H9 (cell line): ENCODE results near the gene NSUN6. TPM values are rescaled to one million over a fixed set of nuclear protein-coding genes. Genes with fewer than 3 reads are reported as not detected.

Source experiments
- DNase-seq: peaks from one replicate; pipeline ENCODE4 v3.0.0-alpha.2; 2017
- H2AFZ ChIP-seq: one replicate; pipeline ENCODE4 v1.6.1; 2013; ENCODE audit warnings: mild to moderate bottlenecking, low read length, control low read depth, moderate library complexity
- H2AK5ac ChIP-seq: 2 replicates; pipeline ENCODE4 v1.6.1; 2013; ENCODE audit warnings: low read length, control low read depth, mixed read lengths; ENCODE audit not compliant: insufficient read length
- H2BK120ac ChIP-seq: one replicate; pipeline ENCODE4 v1.6.1; 2013; ENCODE audit warnings: low read depth, mild to moderate bottlenecking, low read length, control low read depth, inconsistent platforms; ENCODE audit not compliant: poor library complexity, severe bottlenecking
- H2BK12ac ChIP-seq: 2 replicates; pipeline ENCODE4 v1.6.1; 2013; ENCODE audit warnings: low read length, control low read depth, mixed read lengths, low read depth; ENCODE audit not compliant: insufficient read length
- H2BK15ac ChIP-seq: 2 replicates; pipeline ENCODE4 v1.6.1; 2013; ENCODE audit warnings: low read depth, low read length, control low read depth
- H2BK20ac ChIP-seq: one replicate; pipeline ENCODE4 v1.6.1; 2013; ENCODE audit warnings: low read depth, mild to moderate bottlenecking, low read length, control low read depth, inconsistent platforms; ENCODE audit not compliant: poor library complexity, severe bottlenecking
- H2BK5ac ChIP-seq: 2 replicates; pipeline ENCODE4 v1.6.1; 2013; ENCODE audit warnings: low read length, control low read depth, mixed read lengths; ENCODE audit not compliant: insufficient read length
- H3K14ac ChIP-seq: 2 replicates; pipeline ENCODE4 v1.6.1; 2013; ENCODE audit warnings: low read length, control low read depth; ENCODE audit not compliant: insufficient read depth
- H3K18ac ChIP-seq: 2 replicates; pipeline ENCODE4 v1.6.1; 2013; ENCODE audit warnings: low read depth, mild to moderate bottlenecking, mixed read lengths, low read length, control low read depth; ENCODE audit not compliant: insufficient read length
- H3K23ac ChIP-seq: 2 replicates; pipeline ENCODE4 v1.6.1; 2013; ENCODE audit warnings: low read length, control low read depth, mixed read lengths, low read depth; ENCODE audit not compliant: insufficient read length
- H3K23me2 ChIP-seq: 2 replicates; pipeline ENCODE4 v1.6.1; 2013; ENCODE audit warnings: low read depth, mild to moderate bottlenecking, mixed read lengths, low read length, control low read depth; ENCODE audit not compliant: insufficient read length, poor library complexity, severe bottlenecking
- H3K27ac ChIP-seq: 2 replicates; pipeline ENCODE4 v1.5.1; 2013; ENCODE audit warnings: low read length, control low read depth, mixed read lengths, low read depth; ENCODE audit not compliant: insufficient read length
- H3K27me3 ChIP-seq: 2 replicates; pipeline ENCODE4 v1.6.1; 2013; ENCODE audit warnings: low read length, control low read depth, inconsistent platforms; ENCODE audit not compliant: insufficient read depth
- H3K4ac ChIP-seq: 2 replicates; pipeline ENCODE4 v1.6.1; 2013; ENCODE audit warnings: low read depth, mild to moderate bottlenecking, control low read depth, inconsistent platforms, low read length, moderate library complexity
- H3K4me1 ChIP-seq: 2 replicates; pipeline ENCODE4 v1.6.1; 2013; ENCODE audit warnings: low read length, control low read depth, inconsistent platforms; ENCODE audit not compliant: insufficient read depth
- H3K4me2 ChIP-seq: 2 replicates; pipeline ENCODE4 v1.6.1; 2013; ENCODE audit warnings: low read length, control low read depth, mixed read lengths; ENCODE audit not compliant: insufficient read length, insufficient read depth
- H3K56ac ChIP-seq: 2 replicates; pipeline ENCODE4 v1.6.1; 2013; ENCODE audit warnings: low read depth, mild to moderate bottlenecking, mixed read lengths, low read length, control low read depth; ENCODE audit not compliant: insufficient read length
- H3K79me1 ChIP-seq: 2 replicates; pipeline ENCODE4 v1.6.1; 2013; ENCODE audit warnings: low read depth, mild to moderate bottlenecking, moderate library complexity, low read length, control low read depth, inconsistent platforms; ENCODE audit not compliant: insufficient read depth, poor library complexity, severe bottlenecking
- H3K79me2 ChIP-seq: 2 replicates; pipeline ENCODE4 v1.6.1; 2013; ENCODE audit warnings: low read length, control low read depth, inconsistent platforms; ENCODE audit not compliant: insufficient read depth
- H3K9ac ChIP-seq: 2 replicates; pipeline ENCODE4 v1.6.1; 2013; ENCODE audit warnings: low read length, control low read depth, mixed read lengths; ENCODE audit not compliant: insufficient read length; ENCODE audit errors: extremely low read depth
- H3K9me3 ChIP-seq: one replicate; pipeline ENCODE4 v1.6.1; 2013; ENCODE audit warnings: low read depth, low read length, inconsistent platforms; ENCODE audit not compliant: control insufficient read depth
- H3T11ph ChIP-seq: one replicate; pipeline ENCODE4 v1.6.1; 2013; ENCODE audit warnings: mild to moderate bottlenecking, low read length, control low read depth, inconsistent platforms
- H4K20me1 ChIP-seq: one replicate; pipeline ENCODE4 v1.6.1; 2013; ENCODE audit not compliant: control insufficient read depth, insufficient read length, insufficient read depth
- H4K5ac ChIP-seq: 2 replicates; pipeline ENCODE4 v1.6.1; 2013; ENCODE audit warnings: low read depth, mild to moderate bottlenecking, mixed read lengths, low read length, control low read depth; ENCODE audit not compliant: insufficient read length
- H4K8ac ChIP-seq: replicated peaks from 2 replicates; pipeline ENCODE4 v1.6.1; 2013; ENCODE audit warnings: low read length, control low read depth, mixed read lengths, low read depth; ENCODE audit not compliant: insufficient read length
- H4K91ac ChIP-seq: 2 replicates; pipeline ENCODE4 v1.6.1; 2013; ENCODE audit warnings: low read depth, mild to moderate bottlenecking, moderate library complexity, mixed read lengths, low read length, control low read depth; ENCODE audit not compliant: insufficient read length
- H3K27ac Mint-ChIP-seq, 3 experiments: 2 replicates in 2 of 3; 3 replicates in 1 of 3; pipeline ENCODE4 v1.8.0; 2020 to 2021; ENCODE audit warnings: mixed read lengths in 3 of 3, mild to moderate bottlenecking in 1 of 3, moderate library complexity in 1 of 3
- H3K27me3 Mint-ChIP-seq: 2 replicates; pipeline ENCODE4 v1.8.0; 2021; ENCODE audit warnings: low read depth, mild to moderate bottlenecking, moderate library complexity, mixed read lengths
- H3K36me3 Mint-ChIP-seq, 3 experiments: 2 replicates in 2 of 3; 3 replicates in 1 of 3; pipeline ENCODE4 v1.8.0; 2020 to 2021; ENCODE audit warnings: low read depth in 3 of 3, mixed read lengths in 3 of 3; ENCODE audit not compliant: insufficient read depth in 1 of 3
- H3K4me1 Mint-ChIP-seq, 2 experiments: 2 replicates each; pipeline ENCODE4 v1.8.0; 2020; ENCODE audit warnings: mixed read lengths in 2 of 2
- H3K4me3 Mint-ChIP-seq, 2 experiments: 2 replicates in 1 of 2; 3 replicates in 1 of 2; pipeline ENCODE4 v1.8.0; 2020 to 2021; ENCODE audit warnings: mild to moderate bottlenecking in 2 of 2, mixed read lengths in 2 of 2, moderate library complexity in 1 of 2
- H3K9me3 Mint-ChIP-seq, 2 experiments: 2 replicates in 1 of 2; 3 replicates in 1 of 2; pipeline ENCODE4 v1.8.0; 2020; ENCODE audit warnings: mild to moderate bottlenecking in 2 of 2, mixed read lengths in 2 of 2, moderate library complexity in 1 of 2
- CTCF ChIP-seq: fragments of 200-600 bp; sonication (generic); conservative IDR thresholded peaks from 3 replicates; pipeline ENCODE4 v1.8.0; 2021; ENCODE audit warnings: antibody characterized with exemption, mild to moderate bottlenecking
- WGBS: extraction: QIAGEN DNeasy Blood & Tissue Kit; methylation state at CpG from one replicate; pipeline ENCODE4 v1.1.7; 2013; ENCODE audit warnings: missing lambda C conversion rate, low lambda C conversion rate, mixed read lengths; ENCODE audit not compliant: insufficient read length; ENCODE audit errors: extremely low coverage; 5-methylcytosine and 5-hydroxymethylcytosine counted together
- total RNA-seq: library from RNA; stranded (reverse); gene quantifications from 2 replicates; pipeline ENCODE4 v1.2.1, GENCODE V29; 2021

Gene NSUN6
- total RNA-seq, 1 experiment from 2014 or later = 11.9 TPM

- Mint-ChIP-seq H3K27me3 (no peaks in the 10 kb centered on the region), H3K36me3 (peaks cover 13 to 24% (median 19%) of the 10 kb centered on the region in 3 experiments), H3K4me1 (peaks cover 2 to 5% of the 10 kb centered on the region in 2 experiments; a peak in 3 of 4 replicates), H3K4me3 (no peak overlapping the region), H3K9me3 (peaks cover 7 to 16% of the 10 kb centered on the region in 2 experiments), H3K27ac (no peak overlapping the region)
- no peak for TF ChIP-seq CTCF
- Histone ChIP-seq H2BK12ac (no peak overlapping the region), H3K79me2 (no peaks in the 10 kb centered on the region), H4K5ac (no peak overlapping the region), H2AK5ac (no peak overlapping the region), H4K91ac (no peak overlapping the region), H3K14ac (no peak overlapping the region), H4K20me1 (no peaks in the 10 kb centered on the region), H3K18ac (no peak overlapping the region), H3K79me1 (no peaks in the 10 kb centered on the region), H3K23me2 (no peaks in the 10 kb centered on the region), H4K8ac (no peak overlapping the region), H3K9me3 (no peaks in the 10 kb centered on the region), H3K9ac (no peak overlapping the region), H3K27ac (no peak overlapping the region), H3K4ac (no peak overlapping the region), H3K23ac (no peak overlapping the region), H2BK15ac (no peak overlapping the region), H2AFZ (no peak overlapping the region), H2BK20ac (no peak overlapping the region), H3K4me2 (no peak overlapping the region), H2BK5ac (no peak overlapping the region), H3K56ac (no peak overlapping the region), H3K4me1 (no peaks in the 10 kb centered on the region; the same call in 1 of the 2 replicates), H3K27me3 (no peaks in the 10 kb centered on the region), H3T11ph (no peak overlapping the region), H2BK120ac (no peak overlapping the region)
- no peak for DNase-seq
- no CpG with 5 or more reads among the region's 3 CpGs for WGBS
These were observed 123.1 kb downstream of the NSUN6 start for GRCh38 chr10:18528292-18528691.
